ENCODE measurements around the gene HRH3. TPM values are rescaled to one million over a fixed set of nuclear protein-coding genes. Genes with fewer than 3 reads are reported as not detected.

HRH3 gene
- total RNA-seq (2014; rRNA removed; shearing (Covaris generic)) = not detected in 2 replicates

DNA sequence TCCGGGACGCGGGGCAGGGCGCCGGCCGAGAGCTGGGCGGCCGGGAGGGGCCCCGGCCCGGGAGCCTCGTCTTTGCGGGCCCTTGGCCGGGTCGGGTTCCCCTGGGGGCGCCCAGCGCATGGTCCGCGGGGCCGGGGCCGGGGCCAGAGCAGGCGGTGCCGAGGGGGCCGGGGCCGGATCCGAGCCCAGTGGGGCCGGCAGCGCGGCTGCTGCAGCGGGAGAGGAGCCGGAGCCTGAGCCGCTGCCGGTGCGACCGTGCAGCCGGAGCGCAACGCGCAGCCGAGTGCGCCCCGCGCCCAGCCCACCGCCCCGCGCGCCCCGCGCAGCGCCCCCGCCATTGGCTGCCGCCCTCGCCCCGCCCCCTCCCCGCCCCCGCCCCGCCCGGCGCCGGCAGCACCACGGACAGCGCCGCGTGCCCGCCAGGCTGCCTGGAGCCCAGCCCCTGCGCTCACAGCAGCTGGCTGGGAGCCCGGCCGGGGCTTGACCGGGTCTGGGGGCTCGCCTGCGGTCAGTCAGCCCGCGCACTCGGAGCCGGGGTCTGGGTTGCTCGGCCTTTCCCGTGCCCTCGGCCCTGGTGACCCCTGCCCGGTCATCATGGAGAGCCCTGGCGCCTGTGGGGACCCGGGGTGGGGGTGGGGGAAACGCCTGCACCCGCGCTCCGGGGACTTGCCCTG lies at the start of gene HRH3:
Gene HRH3 (minus strand): TSS at position 287 of the 674 bp plus-strand sequence. CDS start 308 bp downstream, outside the sequence.
- peak; percentile 51 for DNase-seq (ENCODE audit: low read depth)

DNA sequence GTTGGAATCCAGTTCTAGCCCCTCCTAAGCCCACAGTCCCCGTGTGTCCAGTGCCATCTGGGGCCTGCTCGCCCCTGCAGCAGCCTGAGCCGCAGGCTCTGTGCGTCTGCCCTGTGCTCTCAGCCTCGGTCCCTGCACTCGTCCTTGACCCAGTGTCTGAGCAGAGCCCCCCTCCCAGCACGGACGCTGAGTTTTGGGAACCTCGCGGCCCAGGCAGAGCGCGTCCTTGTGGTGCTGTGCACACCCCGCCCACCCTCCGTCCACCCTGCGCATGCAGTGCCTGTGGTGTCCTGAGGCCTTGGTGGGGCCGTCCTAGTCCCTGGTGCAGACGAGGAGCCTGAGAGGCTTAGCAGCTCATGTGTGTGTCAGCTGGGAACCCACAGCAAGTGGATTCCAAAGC lies 49.8 kb upstream of the HRH3 start:
- DNase-seq (ENCODE audit: low read depth) = no peak

DNA sequence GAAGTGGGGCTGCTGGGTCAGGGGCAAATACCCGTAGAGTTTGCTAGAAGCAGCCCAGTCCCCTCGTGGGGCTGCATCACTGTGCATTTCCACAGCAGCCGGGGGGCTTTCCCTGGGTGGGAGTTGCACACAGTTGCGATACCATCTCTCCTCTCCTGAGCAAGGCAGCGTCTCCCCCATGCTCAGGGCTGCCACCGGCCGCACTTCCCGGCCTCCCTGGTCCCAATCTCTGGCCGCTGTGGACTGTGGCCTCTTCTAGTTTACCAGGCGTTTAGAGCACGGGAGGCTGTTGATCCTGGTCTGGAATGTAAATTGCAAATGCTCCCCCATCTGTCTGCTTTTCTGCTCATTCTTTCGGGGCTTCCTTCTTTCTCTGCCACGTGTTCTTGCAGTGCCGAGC lies 49.3 kb upstream of the HRH3 start:
- no peak for DNase-seq (ENCODE audit: low read depth)

DNA sequence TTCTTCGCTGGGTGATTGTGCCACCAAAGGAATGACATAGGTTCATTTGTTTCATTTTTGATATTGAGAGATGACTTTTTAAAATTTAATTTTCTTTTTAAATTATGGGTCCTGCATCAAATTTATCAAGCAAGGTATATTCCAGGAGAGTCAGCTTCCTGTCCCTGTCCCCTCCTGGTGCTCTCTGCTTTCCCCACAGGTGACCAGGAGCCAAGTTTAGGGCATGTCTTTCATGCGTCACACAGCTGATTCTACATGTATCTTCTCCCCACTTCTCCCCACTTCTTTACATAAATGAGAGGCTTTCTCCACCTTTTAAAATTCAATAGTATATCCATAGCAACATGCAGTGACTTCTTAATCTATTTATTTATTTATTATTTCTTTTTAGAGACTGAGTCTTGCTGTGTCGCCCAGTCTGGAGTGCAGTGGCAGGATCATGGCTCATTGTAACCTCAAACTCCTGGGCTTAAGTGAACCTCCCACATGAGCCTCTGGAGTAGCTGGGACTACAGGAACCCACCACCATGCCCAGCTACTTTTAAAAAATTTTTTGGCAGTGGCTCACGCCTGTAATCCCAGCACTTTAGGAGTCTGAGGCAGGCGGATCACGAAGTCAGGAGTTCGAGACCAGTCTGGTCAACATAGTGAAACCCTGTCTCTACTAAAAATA lies 48.3 kb upstream of the HRH3 start:
- no peak for DNase-seq (ENCODE audit: low read depth)

DNA sequence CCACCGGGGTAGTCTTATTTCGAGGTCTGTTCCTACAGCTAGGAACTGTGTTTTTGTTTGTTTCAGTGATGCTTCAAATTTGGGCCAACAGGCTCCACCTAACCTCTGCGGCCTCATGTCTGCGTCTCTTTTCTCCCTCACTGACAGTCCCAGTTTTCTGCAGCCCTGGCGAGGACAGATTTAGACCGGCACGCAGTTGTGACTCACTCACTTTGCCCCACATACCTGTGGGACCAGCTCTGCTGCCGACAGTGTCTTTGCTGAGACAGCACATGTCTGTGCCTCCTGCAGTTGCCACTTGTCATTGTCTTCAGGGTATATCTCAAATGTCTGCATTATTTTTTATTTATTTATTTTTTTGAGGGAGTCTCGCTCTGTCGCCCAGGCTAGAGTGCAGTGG lies 47.5 kb upstream of the HRH3 start:
- no peak for DNase-seq (ENCODE audit: low read depth)

GRCh38 chr20:62266851-62267250 lies 46.8 kb upstream of the HRH3 start:
- DNase-seq (ENCODE audit: low read depth) = no peak

GRCh38 chr20:62266340-62266739 lies 46.3 kb upstream of the HRH3 start:
- no peak for DNase-seq (ENCODE audit: low read depth)

- DNase-seq (ENCODE audit: low read depth) = no peak
Measured at GRCh38 chr20:62265365-62265764, 45.3 kb upstream of the HRH3 start.

DNA sequence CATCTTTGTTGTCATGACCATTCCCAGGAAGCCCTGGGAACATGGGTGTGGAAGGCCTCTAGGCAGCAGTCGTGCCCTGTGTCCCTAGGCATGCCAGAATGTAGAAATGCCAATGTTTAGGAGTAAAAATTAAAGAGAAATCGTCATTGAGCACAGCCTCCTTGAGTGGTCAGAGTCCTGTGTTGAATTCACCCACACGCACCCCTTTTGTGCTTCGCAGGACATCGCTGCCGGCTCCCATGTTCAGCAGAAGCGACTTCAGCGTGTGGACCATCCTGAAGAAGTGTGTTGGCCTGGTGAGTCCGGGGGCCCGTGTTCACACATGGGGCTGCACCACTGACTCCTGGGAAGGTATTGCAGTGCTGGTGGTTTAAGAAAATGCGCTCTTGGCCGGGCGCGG lies 43.3 kb upstream of the HRH3 start:
- no peak for DNase-seq (ENCODE audit: low read depth)

DNA sequence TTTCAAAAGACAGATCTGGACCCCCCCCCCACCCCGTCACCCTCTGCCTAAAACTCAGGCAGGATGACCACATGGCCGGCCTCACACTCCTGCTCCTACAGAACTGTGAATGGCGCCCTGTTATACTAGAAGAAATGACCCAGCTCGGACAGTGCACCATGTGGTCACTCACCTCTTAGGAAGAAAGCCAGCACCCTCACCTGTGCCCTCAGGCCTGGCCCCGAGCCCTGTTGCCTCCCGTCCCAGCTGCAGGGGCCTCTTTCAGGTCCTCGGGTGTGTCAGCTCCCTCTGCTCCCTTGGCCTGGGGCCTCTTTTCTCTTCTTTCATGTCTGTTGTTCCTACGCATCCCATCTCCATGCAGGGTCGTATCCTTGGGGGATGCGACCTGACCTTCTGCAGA lies 42.0 kb upstream of the HRH3 start:
- DNase-seq (ENCODE audit: low read depth) = no peak

DNA sequence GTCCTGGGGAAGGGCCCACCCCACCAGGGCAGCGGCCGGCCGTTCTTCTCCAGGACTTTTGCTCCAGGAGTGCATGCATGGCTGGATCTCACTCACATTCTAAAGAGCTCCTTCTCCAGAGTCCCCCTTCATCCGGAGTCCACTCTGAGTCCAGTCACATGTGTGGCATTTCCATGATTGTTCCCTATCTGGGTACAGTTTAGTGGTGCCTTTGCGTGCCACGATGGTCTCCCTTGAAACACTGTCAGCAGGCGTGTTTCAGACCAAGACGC lies 39.2 kb upstream of the HRH3 start:
- DNase-seq (ENCODE audit: low read depth) = no peak

GRCh38 chr20:62258499-62259293 lies 38.6 kb upstream of the HRH3 start:
- peak; percentile 44 for DNase-seq (ENCODE audit: low read depth)

DNA sequence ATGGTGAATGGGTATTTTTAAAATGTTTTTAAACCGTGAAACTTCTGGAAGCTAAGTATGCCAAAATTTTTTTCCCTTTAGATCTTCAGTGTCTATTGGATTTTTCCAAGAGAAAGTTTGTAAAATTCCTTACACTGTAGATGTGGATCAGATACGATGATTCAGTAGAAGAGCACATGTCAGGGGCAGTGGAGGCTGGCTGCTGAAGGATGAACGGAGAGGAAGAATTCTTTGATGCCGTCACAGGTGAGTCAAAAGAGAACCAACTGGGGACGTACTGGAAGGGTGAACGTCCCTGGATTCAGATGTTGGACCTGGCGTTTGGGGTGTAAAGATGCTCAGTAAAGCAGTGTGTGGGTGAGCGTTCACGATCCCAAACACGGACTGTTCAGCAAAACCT lies 35.9 kb upstream of the HRH3 start:
- no peak for DNase-seq (ENCODE audit: low read depth)

- DNase-seq (ENCODE audit: low read depth) = no peak
Measured at GRCh38 chr20:62254021-62254724, 34.1 kb upstream of the HRH3 start.

- no peak for DNase-seq (ENCODE audit: low read depth)
Measured at GRCh38 chr20:62253398-62253797, 33.3 kb upstream of the HRH3 start.

DNA sequence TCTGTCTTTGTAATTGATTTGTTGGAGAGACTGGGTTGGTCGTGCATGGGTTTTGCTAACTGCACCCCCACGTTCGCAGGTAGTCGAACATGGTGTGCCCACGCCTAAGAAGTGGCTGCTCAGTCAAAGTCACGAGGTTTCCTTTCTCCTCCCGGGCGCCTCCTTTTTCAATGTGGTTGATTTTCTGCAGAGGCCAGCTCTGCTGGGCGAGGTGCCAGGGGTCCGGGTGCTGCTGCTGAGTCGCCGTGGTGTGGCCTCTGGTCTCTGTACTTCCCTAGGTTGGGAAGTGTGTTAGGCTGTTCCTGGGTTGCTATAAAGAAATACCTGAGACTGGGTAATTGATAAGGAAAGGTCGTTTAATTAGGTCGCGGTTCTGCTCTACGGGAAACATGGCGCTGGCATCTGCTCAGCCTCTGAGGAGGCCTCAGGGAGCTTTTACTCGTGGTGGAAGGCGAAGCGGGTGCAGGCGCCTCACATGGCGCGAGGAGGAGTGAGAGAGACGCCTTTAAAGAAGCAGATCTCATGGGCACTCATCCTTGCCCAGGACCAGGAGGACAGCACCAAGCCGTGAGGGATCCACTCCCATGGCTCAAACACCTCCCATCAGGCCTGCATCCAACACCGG lies 32.4 kb upstream of the HRH3 start:
- peak; percentile 56 for DNase-seq (ENCODE audit: low read depth)

GRCh38 chr20:62248890-62249560 lies 28.9 kb upstream of the HRH3 start:
- DNase-seq (ENCODE audit: low read depth) = no peak

DNA sequence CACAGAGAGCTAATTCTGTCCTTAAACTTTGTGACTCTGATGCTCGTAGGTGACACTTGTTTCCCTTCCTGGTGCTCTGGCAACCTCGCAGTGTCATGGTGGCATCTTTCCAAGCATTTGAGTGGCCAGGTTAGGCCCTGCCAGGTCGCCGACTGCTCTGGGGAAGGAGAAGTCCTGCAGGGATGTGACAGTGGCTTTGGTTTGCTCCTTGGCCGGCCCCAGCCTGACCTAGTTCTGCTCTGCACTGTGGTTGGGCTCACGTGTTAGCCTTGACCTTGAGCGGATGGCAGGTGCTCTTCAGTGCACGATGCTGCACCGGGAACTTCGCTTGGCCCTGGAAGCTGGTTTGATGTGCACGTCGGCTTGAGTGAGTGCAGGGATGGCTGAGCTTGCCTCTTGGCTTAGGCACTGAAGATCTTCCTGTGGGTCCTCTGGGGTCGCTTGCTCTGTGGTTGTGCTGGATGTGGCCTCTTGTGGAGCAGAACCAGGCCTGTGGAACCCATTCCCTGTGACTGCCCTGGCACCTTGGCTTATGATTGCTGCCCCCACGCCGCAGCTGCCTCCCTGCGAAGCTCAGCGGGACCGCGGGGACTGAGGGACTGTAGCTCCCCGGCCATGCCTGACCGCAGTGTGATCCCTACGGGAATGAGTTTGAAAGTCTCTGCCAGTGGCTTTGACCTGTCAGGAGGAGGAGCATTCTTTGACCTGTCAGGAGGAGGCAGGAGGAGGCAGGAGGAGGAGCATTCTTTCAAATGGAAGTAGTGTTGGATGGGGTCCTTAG lies 27.0 kb upstream of the HRH3 start:
- no peak for DNase-seq (ENCODE audit: low read depth)

- no peak for DNase-seq (ENCODE audit: low read depth)
Measured at GRCh38 chr20:62246431-62246830, 26.4 kb upstream of the HRH3 start.

GRCh38 chr20:62245911-62246280 lies 25.8 kb upstream of the HRH3 start:
- no peak for DNase-seq (ENCODE audit: low read depth)

GRCh38 chr20:62244644-62245108 lies 24.6 kb upstream of the HRH3 start:
- DNase-seq (ENCODE audit: low read depth) = no peak
